Omental fat pad (tissue), 4 donors: Measurements from ENCODE around the gene PLCG2. TPM values are rescaled to one million over a fixed set of nuclear protein-coding genes. Genes with fewer than 3 reads are reported as not detected.

Experiments
- ATAC-seq: fragments of 150-250 bp; one replicate; pipeline ENCODE4 v1.9.1; 2016; ENCODE audit warnings: mild to moderate bottlenecking, moderate library complexity; ENCODE audit not compliant: low FRiP score
- DNase-seq: peaks from one replicate; pipeline ENCODE4 v3.0.0-alpha.2; 2019; ENCODE audit warnings: low spot score
- total RNA-seq, 4 donors: library from RNA; depleted of rRNA; stranded (reverse); fragments of >200 nt; gene quantifications; one replicate each; pipeline ENCODE4 v1.1.0, GENCODE V29; 2016
- TF ChIP-seq, protein P1 (sequence below), 3 donors: fragments of 450-650 bp; IDR thresholded peaks; one replicate each; pipeline ENCODE4 v1.5.1; 2016 to 2017; ENCODE audit warnings: antibody characterized with exemption in 3 of 3, mild to moderate bottlenecking in 3 of 3, moderate library complexity in 2 of 3

The PLCG2 gene
- total RNA-seq, 4 donors from 2014 or later, result 8.3 to 59.6 (median 19.9) TPM

DNA sequence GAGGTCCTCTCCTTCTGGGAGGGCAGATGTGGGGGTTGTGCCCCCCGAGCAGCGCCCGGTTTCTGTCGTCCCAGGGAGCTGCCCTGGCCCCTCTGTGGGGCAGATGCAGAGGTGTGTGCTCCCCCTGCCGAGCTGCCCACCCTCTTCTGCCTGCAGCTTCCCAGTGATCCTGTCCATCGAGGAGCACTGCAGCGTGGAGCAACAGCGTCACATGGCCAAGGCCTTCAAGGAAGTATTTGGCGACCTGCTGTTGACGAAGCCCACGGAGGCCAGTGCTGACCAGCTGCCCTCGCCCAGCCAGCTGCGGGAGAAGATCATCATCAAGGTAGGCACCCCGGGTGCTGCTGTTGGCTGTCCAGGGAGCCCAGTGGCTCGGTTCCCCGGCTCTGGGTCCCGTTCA lies 121.4 kb downstream of the PLCG2 start:
- TF ChIP-seq, protein P1, sequence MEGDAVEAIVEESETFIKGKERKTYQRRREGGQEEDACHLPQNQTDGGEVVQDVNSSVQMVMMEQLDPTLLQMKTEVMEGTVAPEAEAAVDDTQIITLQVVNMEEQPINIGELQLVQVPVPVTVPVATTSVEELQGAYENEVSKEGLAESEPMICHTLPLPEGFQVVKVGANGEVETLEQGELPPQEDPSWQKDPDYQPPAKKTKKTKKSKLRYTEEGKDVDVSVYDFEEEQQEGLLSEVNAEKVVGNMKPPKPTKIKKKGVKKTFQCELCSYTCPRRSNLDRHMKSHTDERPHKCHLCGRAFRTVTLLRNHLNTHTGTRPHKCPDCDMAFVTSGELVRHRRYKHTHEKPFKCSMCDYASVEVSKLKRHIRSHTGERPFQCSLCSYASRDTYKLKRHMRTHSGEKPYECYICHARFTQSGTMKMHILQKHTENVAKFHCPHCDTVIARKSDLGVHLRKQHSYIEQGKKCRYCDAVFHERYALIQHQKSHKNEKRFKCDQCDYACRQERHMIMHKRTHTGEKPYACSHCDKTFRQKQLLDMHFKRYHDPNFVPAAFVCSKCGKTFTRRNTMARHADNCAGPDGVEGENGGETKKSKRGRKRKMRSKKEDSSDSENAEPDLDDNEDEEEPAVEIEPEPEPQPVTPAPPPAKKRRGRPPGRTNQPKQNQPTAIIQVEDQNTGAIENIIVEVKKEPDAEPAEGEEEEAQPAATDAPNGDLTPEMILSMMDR (IDR thresholded peaks at IDR 0.05), result no peak
- DNase-seq (no peak), ATAC-seq (no peak)

DNA sequence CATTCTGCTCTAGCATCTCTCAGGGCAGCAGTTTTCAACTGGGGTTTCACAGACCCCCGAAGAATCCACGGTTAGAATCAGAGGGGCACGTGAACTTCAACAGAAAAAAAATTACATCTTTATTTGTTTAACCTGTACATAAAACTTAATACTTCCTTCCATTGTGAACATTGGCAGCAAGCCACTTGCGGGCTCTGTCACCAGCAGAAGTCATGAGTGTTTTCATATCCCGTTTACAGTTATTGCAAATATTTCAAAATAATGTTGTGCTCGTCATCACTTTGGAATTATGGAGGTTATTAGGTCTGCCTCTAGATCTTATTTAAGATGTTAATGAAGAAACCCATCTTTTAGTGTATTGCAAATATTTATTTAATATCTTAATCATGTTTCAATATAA lies 122.4 kb downstream of the PLCG2 start:
- TF ChIP-seq, protein P1 (IDR thresholded peaks at IDR 0.05), result no peak
- ATAC-seq (no peak), DNase-seq (no peak)

DNA sequence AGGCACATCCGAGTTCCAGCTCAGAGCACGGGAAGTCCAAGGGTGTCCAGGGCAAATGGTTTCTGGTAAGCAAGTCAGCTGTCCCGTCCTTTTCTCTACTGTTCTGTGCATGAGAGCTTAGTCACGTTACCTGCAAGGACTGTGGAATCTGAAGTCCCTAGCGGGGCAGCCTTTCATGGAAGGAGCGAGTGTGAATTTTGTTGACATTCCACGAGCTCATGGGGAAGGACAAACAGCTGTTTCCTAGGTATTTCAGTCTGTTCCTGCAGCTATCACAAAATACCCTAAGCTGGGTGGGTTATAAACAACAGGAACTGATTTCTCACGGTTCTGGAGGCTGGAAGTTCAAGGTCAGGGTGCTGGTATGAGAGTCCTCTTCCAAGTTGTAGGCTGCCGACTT lies 122.9 kb downstream of the PLCG2 start:
- no peak for DNase-seq
- ATAC-seq, result no peak

DNA sequence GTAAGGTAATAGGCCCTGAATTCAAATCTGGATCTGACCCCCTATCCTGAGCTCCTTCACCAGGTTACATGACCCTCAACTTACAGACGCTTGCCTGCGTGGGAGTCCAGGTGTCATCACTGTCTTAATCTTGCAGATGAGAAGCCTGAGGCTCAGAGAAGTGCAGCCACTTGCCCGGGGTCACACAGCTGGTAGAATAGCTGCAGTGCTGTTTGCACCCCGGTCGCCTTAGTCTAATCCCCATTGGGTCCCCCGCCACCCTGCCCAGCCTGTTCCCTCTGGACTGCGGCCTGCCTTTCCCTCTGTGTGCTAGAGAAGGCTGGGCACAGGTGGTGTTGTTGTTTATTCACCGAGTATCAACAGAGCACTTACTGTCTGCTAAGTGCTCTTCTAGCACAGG lies 125.2 kb downstream of the PLCG2 start:
- ATAC-seq, result no peak
- TF ChIP-seq, protein P1 (IDR thresholded peaks at IDR 0.05), result no peak
- DNase-seq, result no peak

More for the DNA sequence above, 122.9 kb downstream of the PLCG2 start:
- TF ChIP-seq, protein P1 (IDR thresholded peaks at IDR 0.05), result no peak

DNA sequence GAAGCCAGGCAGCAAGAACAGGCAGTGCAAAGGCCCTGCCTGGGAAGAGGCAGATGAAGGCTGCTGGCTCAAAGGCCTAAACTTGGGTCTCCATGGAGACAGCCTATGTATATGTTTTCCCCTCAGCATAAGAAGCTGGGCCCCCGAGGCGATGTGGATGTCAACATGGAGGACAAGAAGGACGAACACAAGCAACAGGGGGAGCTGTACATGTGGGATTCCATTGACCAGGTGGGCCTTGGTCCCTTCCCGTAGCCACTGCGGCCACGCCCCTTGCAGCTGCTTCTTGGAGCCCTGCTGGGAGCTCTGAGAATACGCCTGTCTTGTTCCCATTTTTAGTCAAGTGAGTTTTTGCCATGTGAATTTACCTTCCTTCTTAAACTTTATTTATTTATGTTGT lies 126.2 kb downstream of the PLCG2 start:
- DNase-seq (no peak), ATAC-seq (no peak)
- TF ChIP-seq, protein P1 (IDR thresholded peaks at IDR 0.05), result no peak

DNA sequence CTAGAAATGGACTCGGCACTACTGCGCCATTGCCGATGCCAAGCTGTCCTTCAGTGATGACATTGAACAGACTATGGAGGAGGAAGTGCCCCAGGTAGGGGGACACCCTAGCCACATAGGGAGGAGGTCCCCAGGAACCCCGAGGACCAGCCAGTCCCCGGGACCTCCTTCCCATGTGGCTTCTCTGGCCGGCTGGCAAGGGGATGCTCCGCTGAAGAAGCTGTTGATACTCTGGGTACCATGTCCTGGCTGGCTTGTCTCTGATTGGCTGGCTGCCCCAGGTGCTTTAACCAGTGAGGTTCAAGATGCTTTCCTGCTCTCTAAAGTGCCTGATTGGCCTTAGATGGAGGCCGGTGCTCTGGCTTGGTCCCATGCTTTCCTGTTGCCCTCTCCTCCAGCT lies 128.6 kb downstream of the PLCG2 start:
- ATAC-seq (no peak), DNase-seq (no peak)
- TF ChIP-seq, protein P1 (IDR thresholded peaks at IDR 0.05), result no peak

DNA sequence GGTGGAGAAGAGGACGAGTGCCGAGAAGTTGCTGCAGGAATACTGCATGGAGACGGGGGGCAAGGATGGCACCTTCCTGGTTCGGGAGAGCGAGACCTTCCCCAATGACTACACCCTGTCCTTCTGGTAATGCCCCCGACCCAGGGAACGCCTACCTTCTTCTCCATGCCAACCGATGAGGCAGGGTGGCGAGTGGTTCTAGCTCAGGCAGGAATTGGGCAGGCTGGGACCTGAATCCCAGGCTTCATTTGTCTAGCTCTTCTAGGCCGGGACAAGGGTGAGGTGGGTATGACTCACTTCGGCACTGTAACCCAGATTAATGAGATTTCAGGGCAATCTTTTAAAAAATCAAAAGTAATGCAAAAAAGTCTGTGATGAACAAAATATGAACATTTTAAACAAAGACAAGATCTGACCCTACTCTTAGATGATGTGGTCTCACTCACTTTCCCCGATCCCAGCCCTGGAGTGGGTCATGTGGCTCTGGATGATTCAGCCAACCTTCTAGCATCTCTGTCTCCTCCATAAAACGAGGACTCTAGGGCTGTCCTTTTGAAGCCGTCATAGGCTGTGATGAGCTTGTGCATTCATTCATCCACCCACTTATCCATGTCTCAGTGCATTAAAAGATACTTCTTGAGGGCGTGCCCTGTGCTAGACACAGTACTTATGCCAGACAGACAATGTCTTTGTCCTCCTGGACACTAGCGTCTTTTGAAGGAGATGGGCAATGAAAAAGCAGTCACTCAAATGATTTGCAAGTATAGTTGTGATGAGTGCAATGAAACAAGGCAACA lies 129.6 kb downstream of the PLCG2 start:
- TF ChIP-seq, protein P1 (IDR thresholded peaks at IDR 0.05), result no peak
- no peak for DNase-seq
- no peak for ATAC-seq
